Upper lobe of left lung (tissue), 6 donors: ENCODE data around the gene GIGYF1. TPM values are rescaled to one million over a fixed set of nuclear protein-coding genes. Genes with fewer than 3 reads are reported as not detected.

Experiments
- ATAC-seq, 2 donors: fragments of 200-7000 bp; cut with Tn5 transposase; one replicate each; pipeline ENCODE4 v1.9.1; 2022; ENCODE audit warnings: mild to moderate bottlenecking in 2 of 2, moderate library complexity in 2 of 2; ENCODE audit not compliant: low FRiP score in 2 of 2
- DNase-seq, 2 donors: peaks; one replicate each; pipeline ENCODE4 v3.0.0-alpha.2; 2019 to 2020
- H3K27ac ChIP-seq, 4 donors: fragments of 200-600 bp; sonication (generic); one replicate each; pipeline ENCODE4 v1.5.1; 2016 to 2019
- H3K27me3 ChIP-seq, 4 donors: fragments of 200-600 bp; sonication (generic); one replicate each; pipeline ENCODE4 v1.5.1; 2017 to 2019
- H3K36me3 ChIP-seq, 4 donors: fragments of 200-600 bp; sonication (generic); one replicate each; pipeline ENCODE4 v1.5.1; 2016 to 2019
- H3K4me1 ChIP-seq, 4 donors: fragments of 200-600 bp; sonication (generic); one replicate each; pipeline ENCODE4 v1.5.1; 2018 to 2019
- H3K4me3 ChIP-seq, 4 donors: fragments of 200-600 bp; sonication (generic); one replicate each; pipeline ENCODE4 v1.5.1; 2017 to 2019; ENCODE audit warnings: mild to moderate bottlenecking in 2 of 4, moderate library complexity in 1 of 4
- H3K9me3 ChIP-seq, 4 donors: fragments of 200-600 bp; sonication (generic); one replicate each; pipeline ENCODE4 v1.5.1; 2018 to 2019
- EP300 ChIP-seq, 4 donors: sonication (generic); formaldehyde crosslinking; IDR thresholded peaks; one replicate each; pipeline ENCODE4 v1.5.1; 2017; ENCODE audit warnings: antibody characterized with exemption in 4 of 4, control low read depth in 2 of 4
- POLR2A ChIP-seq, 4 donors: fragments of 450-650 bp; IDR thresholded peaks; one replicate each; pipeline ENCODE4 v1.5.1; 2016 to 2017; ENCODE audit warnings: antibody characterized with exemption in 4 of 4, mild to moderate bottlenecking in 2 of 4
- POLR2AphosphoS5 ChIP-seq, 2 donors: sonication (generic); formaldehyde crosslinking; IDR thresholded peaks; one replicate each; pipeline ENCODE4 v1.5.1; 2017; ENCODE audit warnings: antibody characterized with exemption in 2 of 2
- WGBS, 2 donors: methylation state at CpG; one replicate each; pipeline ENCODE4 v1.1.5; 2017 to 2018; 5-methylcytosine and 5-hydroxymethylcytosine counted together
- total RNA-seq, 6 donors: library from RNA; depleted of rRNA in 4 of 6; stranded (reverse); fragments of >200 nt in 4 of 6; gene quantifications; one replicate each; pipeline versions ENCODE4 v1.1.0 to v1.2.1, GENCODE V29; 2016 to 2021
- TF ChIP-seq, protein P1 (sequence below), 6 experiments: fragments of 450-650 bp in 4 of 6; fragments of 200-600 bp in 2 of 6; sonication (generic) in 2 of 6; IDR thresholded peaks; one replicate each; pipeline ENCODE4 v1.5.1; 2016 to 2019; ENCODE audit warnings: antibody characterized with exemption in 6 of 6
- donor health status: DM: no; HTN: no; CAD: no; lungs with moderate emphysema.
- donor health status: DM: no; HTN: yes; CAD: no; lungs with severe emphysema.

GIGYF1 gene
- total RNA-seq, 6 donors from 2014 or later = 18.7 to 151 (median 52.9) TPM

GRCh38 chr7:100686822-100687211 lies 7.2 kb downstream of the GIGYF1 start:
- WGBS, 2 donors = 93 to 94% methylated on average over 15 to 16 of the region's 17 CpGs
- Histone ChIP-seq H3K4me3 (no peak overlapping the region), H3K27me3 (no peaks in the 10 kb centered on the region), H3K36me3 (peaks cover 36 to 81% (median 69%) of the 10 kb centered on the region in 4 donors), H3K9me3 (no peaks in the 10 kb centered on the region), H3K4me1 (peaks cover 10 to 21% (median 12%) of the 10 kb centered on the region in 4 donors), H3K27ac (no peak overlapping the region)
- TF ChIP-seq EP300 (IDR thresholded peaks at IDR 0.05) (no peak), POLR2AphosphoS5 (IDR thresholded peaks at IDR 0.05) (no peak), POLR2A (IDR thresholded peaks at IDR 0.05) (no peak)
- TF ChIP-seq, protein P1, sequence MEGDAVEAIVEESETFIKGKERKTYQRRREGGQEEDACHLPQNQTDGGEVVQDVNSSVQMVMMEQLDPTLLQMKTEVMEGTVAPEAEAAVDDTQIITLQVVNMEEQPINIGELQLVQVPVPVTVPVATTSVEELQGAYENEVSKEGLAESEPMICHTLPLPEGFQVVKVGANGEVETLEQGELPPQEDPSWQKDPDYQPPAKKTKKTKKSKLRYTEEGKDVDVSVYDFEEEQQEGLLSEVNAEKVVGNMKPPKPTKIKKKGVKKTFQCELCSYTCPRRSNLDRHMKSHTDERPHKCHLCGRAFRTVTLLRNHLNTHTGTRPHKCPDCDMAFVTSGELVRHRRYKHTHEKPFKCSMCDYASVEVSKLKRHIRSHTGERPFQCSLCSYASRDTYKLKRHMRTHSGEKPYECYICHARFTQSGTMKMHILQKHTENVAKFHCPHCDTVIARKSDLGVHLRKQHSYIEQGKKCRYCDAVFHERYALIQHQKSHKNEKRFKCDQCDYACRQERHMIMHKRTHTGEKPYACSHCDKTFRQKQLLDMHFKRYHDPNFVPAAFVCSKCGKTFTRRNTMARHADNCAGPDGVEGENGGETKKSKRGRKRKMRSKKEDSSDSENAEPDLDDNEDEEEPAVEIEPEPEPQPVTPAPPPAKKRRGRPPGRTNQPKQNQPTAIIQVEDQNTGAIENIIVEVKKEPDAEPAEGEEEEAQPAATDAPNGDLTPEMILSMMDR (IDR thresholded peaks at IDR 0.05) = no peak
- DNase-seq (peak in 1 of 2 donors; percentile 74), ATAC-seq (no peak)

- no peak for ATAC-seq
- TF ChIP-seq POLR2AphosphoS5 (IDR thresholded peaks at IDR 0.05) = no peak
- TF ChIP-seq, protein P1 (IDR thresholded peaks at IDR 0.05) = no peak
- TF ChIP-seq POLR2A (IDR thresholded peaks at IDR 0.05) = no peak
- TF ChIP-seq EP300 (IDR thresholded peaks at IDR 0.05) = no peak
- H3K36me3 ChIP-seq = peaks cover 40 to 86% (median 74%) of the 10 kb centered on the region in 4 donors
- no peaks in the 10 kb centered on the region for H3K9me3 ChIP-seq
- 86 to 88% methylated on average over 33 of the region's 33 CpGs for WGBS, 2 donors
- H3K27ac ChIP-seq = no peak overlapping the region
- H3K27me3 ChIP-seq = no peaks in the 10 kb centered on the region
- DNase-seq = peak in 1 of 2 donors; percentile 82
- H3K4me3 ChIP-seq = no peak overlapping the region
- peaks cover 5 to 16% (median 7%) of the 10 kb centered on the region in 4 donors for H3K4me1 ChIP-seq
Observed at GRCh38 chr7:100686201-100686821, 7.7 kb downstream of the GIGYF1 start.

DNA sequence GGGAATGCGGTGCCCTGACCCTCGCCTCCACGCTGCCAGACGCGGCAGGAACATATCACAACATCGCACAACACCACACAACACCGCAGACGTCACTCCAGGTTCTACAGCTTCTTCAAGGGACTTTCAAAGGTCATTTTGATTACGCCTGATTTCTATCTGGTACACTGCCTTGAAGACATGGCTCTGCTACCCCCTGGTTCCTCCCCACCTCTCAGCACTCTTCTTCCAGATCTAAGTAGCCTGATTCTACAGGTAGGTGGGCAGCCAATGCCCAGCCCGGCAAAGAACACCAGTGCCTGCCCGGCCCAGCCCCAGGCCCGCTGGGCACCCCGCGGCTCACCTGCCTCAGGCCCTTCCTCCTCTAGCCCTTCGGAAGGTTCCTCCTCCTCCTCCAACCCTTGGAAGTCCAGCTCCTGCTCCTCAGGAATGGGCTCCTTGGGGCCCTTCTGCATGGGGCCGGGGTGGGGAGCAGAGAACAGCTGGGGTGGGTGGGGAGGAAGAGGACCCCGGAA lies 8.4 kb downstream of the GIGYF1 start:
- H3K27ac ChIP-seq = no peak overlapping the region
- WGBS, 2 donors = 88 to 94% methylated on average over 15 to 16 of the region's 17 CpGs
- H3K4me1 ChIP-seq = peaks cover 0 to 10% (median under 1%) of the 10 kb centered on the region in 4 donors
- DNase-seq = peak in 1 of 2 donors; percentile 52
- TF ChIP-seq POLR2AphosphoS5 (IDR thresholded peaks at IDR 0.05) (no peak), EP300 (IDR thresholded peaks at IDR 0.05) (no peak), POLR2A (IDR thresholded peaks at IDR 0.05) (no peak)
- TF ChIP-seq, protein P1 (IDR thresholded peaks at IDR 0.05) = no peak
- no peaks in the 10 kb centered on the region for H3K27me3 ChIP-seq
- peaks cover 40 to 88% (median 77%) of the 10 kb centered on the region in 4 donors for H3K36me3 ChIP-seq
- ATAC-seq = no peak
- no peaks in the 10 kb centered on the region for H3K9me3 ChIP-seq
- no peak overlapping the region for H3K4me3 ChIP-seq

GRCh38 chr7:100685049-100685605 lies 8.9 kb downstream of the GIGYF1 start:
- Histone ChIP-seq H3K9me3 (no peaks in the 10 kb centered on the region), H3K27ac (no peak overlapping the region), H3K4me3 (no peak overlapping the region), H3K4me1 (peaks cover 0 to 10% (median 0%) of the 10 kb centered on the region in 4 donors), H3K36me3 (peaks cover 40 to 94% (median 81%) of the 10 kb centered on the region in 4 donors), H3K27me3 (no peaks in the 10 kb centered on the region)
- no peak for ATAC-seq
- WGBS, 2 donors = 90 to 94% methylated on average over 14 to 18 of the region's 18 CpGs
- TF ChIP-seq POLR2AphosphoS5 (IDR thresholded peaks at IDR 0.05) (no peak), EP300 (IDR thresholded peaks at IDR 0.05) (no peak), POLR2A (IDR thresholded peaks at IDR 0.05) (no peak)
- TF ChIP-seq, protein P1 (IDR thresholded peaks at IDR 0.05) = no peak
- DNase-seq = peak in 1 of 2 donors; percentile 32
